GM19467 (cell line): Measurements from ENCODE around the gene KCTD15.

Experiments
- ATAC-seq: cut with Tn5 transposase; IDR thresholded peaks from one replicate; pipeline ENCODE4 v1.9.1; 2021; ENCODE audit warnings: mild to moderate bottlenecking, moderate library complexity; ENCODE audit not compliant: unreplicated experiment

The KCTD15 gene, protein sequence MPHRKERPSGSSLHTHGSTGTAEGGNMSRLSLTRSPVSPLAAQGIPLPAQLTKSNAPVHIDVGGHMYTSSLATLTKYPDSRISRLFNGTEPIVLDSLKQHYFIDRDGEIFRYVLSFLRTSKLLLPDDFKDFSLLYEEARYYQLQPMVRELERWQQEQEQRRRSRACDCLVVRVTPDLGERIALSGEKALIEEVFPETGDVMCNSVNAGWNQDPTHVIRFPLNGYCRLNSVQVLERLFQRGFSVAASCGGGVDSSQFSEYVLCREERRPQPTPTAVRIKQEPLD

DNA sequence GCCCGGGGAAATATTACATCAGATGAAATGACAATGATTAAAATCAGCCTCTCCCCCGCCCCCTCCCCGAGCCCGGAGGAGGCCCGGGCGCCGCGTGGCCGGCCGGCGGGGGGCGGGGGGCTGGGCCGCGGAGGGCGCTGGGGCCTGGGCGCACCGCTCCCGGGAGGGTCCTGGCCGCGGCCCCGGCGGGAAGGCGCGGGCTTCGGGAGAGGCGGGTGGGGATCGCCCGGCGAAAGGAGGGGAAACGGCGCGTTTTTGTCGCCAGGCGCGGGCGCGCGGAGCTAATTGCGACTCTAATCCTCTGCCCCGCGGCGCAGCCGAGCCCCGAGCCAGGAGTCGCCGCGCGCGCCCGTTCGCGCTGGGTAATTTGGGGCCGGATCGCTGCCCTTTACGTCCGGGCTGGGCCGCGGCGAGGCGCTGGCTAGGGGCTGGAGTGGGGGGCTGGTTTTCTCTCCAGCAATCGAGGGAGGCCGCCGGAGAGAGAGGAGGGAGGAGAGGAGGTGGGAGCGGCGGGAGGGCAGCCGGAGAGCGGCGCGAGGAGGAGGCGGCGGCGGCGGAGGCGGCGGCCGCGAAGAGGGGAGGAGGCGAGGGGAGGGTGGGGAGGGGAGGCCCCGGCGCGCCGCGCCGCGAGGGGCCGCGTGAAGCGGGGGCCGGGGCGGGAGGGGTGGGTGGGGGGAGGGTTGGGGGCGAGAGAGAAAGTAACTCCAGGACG, at the start of gene KCTD15:
Gene KCTD15, plus strand, starts transcription at position 707 of the 712 bp plus-strand sequence. CDS start 3,585 bp downstream, outside the sequence.
- ATAC-seq: no peak

DNA sequence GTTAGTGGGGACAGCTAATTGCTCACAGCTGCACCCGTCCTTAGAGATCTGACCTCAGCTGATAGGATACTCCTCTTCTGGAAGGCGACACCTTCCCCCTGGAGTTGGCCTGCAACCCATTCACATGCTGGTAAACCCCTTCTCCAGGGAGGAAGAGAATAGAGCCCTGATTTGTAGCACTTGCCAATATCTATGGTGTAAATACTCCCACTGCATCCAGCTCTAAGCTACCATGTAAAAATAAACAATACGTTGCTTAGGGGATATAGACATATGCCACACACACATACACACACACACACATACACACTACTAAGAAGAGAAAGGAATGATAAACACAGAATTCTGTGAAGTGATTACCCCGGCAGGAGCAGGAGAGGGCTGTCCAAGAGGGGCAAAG, 49.4 kb upstream of the KCTD15 start:
- ATAC-seq: no peak

DNA sequence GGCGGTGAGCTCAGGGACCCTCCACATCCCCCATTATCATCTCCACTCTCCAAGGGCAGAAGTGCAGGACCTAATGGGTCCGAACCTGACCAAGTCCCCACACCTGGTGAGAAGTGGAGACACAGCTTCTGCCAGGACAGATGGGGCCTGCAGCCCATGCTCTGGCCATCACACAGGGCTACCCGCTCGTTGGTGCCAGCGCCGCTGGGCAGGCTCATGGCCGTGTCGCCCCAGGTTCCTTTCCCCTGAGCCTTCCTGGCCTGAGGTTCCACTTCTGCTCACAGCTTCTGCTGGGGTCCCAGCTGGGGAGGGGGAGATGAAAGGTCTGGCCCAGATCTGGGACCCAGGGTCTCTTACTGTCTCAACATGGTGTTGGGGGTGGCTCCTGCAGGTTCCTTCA, 48.4 kb upstream of the KCTD15 start:
- ATAC-seq: no peak

DNA sequence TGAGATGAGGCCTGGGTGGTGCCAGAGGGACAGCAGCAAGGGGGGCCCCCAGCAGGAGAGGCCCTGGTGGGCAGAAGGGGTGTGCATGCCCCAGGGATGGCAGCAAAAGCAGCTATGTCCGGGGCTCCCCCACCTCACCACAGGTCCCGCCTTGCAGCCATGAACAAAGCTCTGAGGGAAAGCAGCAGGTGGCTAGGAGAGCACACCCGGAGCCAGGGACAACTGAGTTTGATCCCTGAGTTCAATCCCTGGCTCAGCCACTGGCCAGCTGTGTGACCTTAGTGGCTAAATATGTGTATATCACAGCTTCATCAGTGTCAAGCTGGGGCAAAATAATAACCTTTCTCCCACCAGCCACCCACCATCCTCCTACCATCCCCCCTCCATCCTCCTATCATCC, 47.7 kb upstream of the KCTD15 start:
- ATAC-seq: no peak

DNA sequence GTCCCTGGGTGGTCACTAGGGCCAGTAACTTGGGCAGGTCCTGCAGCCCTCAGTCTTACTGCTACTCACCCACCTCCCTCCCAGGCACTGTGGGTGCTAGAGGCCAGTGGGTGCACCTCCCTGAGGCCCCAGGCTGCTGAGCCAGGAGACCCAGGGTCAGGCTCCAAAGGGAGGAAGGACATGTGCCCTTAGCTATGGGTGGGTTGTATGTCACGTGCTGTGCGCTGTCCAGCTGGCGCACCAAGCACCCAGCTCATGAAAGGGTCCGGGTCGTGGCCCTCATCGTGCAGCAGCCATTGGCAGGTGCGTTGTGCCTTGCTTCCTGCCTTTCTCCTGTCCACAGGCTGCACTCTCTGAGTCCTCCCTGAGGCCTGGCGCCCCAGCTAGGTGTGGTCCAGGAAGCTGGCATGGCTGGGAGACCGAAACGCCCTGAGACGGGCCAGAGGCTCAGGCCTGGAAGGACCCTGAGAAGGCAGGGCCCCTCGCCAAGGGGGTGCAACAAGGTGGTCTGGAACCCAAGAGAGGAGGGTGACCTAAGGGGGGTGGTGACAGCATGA, 47.0 kb upstream of the KCTD15 start:
- no peak for ATAC-seq

- ATAC-seq: no peak
Measured at GRCh38 chr19:33750587-33751435, 45.9 kb upstream of the KCTD15 start.

DNA sequence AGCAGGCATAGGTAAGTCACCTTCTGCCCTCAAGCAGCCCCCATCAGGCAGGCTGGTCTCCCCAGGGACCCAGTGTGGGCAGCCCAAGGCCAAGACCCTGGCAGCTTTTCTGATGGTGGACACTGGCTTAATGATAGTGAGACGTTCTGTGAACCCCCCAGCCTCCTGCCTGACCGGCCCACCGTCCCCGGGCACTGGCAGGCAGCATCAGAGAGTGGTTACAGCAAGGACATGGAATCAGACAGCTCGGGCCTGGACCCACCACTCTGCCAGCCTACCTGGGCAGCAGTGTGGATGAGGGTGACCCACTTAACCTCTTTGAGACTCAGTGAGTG, 45.3 kb upstream of the KCTD15 start:
- ATAC-seq: no peak

DNA sequence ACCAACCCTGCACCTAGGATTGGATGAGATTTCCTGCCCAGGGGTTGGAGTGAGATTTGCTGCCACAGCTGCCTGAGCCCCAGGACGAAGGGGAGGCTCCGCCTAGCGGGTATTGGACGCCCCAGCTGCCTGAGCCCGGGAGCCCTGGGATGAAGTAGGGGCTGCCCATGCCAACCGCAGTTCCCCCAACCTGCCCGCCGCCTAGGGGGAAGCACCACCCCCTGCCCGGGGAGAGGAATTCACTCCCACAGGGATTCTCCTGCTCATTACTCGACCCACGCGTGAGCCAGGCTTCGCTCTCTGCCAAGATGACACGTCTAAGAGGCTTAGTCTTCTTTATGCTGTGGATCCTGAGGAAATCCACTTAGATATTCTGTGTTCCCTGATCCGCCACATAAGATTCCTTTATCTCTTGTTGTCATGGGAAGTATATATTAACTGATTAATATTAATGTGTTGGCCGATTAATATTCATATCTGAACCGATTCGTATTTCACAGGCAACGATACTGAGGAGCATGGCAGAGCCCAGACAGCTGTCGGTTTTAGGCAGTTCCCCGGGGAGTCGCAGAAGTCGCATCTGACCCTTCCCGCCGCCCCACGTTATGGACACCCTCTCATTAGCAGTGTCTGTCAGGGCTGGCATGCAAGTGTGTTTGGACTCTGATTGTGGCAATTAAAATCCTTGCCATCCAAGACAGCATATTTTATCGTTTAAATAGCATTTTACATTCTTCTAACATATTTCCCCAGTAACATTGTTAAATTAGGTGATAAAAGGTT, 44.5 kb upstream of the KCTD15 start:
- no peak for ATAC-seq

- no peak for ATAC-seq
Measured at GRCh38 chr19:33752945-33753344, 43.7 kb upstream of the KCTD15 start.

DNA sequence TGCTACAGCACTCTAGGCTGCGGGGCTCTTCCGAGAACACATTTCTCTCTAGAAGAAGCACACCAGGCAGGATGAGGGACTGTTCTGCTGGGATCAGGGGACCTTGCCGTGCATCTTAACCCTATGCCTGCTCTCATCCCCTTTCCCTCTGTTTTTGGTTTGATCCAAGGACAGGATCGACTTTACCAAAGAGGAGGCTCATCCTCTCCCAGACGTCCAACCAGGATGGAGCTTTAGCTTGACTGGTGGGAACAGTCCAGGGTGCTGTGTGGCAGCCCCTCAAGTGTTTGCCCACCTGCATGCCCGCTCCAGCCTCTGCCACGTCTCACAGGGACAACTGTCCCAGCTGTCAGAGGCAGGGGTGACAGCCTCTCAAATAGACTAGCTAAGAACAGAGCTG, 42.3 kb upstream of the KCTD15 start:
- ATAC-seq: no peak

GRCh38 chr19:33755099-33756035, 41.3 kb upstream of the KCTD15 start:
- ATAC-seq: no peak

DNA sequence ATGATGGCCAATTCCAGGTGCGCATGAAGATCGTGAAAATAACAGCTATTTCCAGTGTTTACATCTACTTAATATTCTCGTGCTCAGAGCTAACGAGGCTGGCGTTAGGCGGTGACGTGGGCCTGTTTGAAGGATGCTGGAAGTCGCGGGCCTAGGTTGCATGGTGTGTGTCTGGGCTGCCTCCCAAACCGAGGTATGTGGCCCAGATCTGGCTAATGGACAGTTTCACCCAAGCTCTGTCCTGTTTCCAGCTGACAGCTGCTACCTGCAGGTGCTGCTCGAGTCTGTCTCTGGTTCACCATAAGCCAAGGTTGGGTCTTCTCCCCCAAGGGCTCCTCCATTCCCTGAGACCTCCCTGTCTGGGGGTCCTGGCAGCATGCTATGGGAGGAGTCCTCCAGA, 40.5 kb upstream of the KCTD15 start:
- no peak for ATAC-seq

DNA sequence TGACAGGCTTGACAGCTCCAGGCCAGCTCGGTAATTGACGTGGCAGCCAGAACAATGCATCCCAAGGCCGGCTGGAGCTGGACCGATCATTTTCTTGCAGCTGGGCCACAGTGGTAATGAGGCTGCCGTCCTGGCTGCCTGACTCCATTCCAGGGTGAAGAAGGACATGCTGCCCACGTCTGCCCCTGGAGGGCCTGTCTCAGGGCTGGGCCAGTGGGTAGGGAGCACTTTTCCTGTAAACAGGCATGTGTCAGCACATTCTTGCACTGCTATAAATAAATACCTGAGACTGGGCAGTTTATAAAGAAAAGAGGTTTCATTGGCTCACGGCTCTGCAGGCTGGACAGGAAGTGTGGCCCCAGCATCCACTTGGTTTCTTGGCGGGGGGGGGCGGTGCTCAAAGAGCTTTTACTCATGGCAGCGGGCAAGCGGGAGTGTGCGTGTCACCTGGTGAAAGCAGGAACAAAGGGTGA, 38.1 kb upstream of the KCTD15 start:
- ATAC-seq: no peak

DNA sequence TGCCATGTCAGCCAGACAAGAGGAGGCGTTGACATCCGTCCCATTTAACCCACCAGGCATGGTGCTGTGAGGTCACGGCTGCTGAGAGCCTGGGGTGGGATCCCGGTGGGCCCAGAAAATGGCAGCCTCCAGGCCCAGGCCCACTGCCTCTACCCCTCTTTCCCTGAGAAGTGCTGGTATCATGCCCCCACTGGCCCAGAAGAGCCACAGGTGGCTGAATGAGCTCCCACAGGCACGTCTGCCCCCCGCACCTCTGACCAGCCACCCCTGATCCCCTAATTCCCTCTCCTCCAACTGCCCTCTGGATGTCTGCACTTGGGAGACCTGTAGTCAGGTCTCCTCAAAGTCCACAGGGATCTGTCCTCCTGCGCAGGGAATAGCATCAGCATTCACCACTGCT, 37.3 kb upstream of the KCTD15 start:
- ATAC-seq: no peak

- no peak for ATAC-seq
Measured at GRCh38 chr19:33763633-33764371, 32.9 kb upstream of the KCTD15 start.

GRCh38 chr19:33766623-33767022, 30.0 kb upstream of the KCTD15 start:
- ATAC-seq: no peak

GRCh38 chr19:33767898-33768413, 28.7 kb upstream of the KCTD15 start:
- ATAC-seq: no peak

DNA sequence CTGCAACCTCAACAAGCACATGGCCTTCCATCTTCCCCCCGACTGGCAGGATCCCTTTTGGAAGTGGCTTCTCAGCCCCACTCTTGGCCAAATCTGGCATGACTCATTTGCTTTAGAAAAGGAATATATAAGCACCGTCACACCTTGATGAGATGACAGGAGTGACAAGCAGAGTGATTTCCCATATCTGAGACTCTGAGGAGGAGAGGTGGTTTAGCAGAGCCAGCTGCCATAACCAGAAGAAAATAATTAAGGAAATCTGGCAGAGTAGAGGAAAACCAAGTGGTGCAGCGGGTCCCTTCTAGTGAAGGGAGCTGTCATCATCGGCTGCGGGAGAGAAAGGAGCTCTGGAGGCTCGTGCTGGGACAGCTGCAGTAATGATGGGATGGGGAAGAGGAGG, 27.5 kb upstream of the KCTD15 start:
- no peak for ATAC-seq

- ATAC-seq: no peak
Measured at GRCh38 chr19:33770107-33770506, 26.6 kb upstream of the KCTD15 start.
